GM15510 (cell line): ENCODE data around the gene NAXD.

ENCODE experiments used
- POLR2A ChIP-seq: IDR thresholded peaks from 3 replicates; pipeline ENCODE4 v1.6.1; 2011; ENCODE audit warnings: borderline replicate concordance; ENCODE audit not compliant: insufficient read length; ENCODE audit errors: extremely low read depth

NAXD gene

DNA sequence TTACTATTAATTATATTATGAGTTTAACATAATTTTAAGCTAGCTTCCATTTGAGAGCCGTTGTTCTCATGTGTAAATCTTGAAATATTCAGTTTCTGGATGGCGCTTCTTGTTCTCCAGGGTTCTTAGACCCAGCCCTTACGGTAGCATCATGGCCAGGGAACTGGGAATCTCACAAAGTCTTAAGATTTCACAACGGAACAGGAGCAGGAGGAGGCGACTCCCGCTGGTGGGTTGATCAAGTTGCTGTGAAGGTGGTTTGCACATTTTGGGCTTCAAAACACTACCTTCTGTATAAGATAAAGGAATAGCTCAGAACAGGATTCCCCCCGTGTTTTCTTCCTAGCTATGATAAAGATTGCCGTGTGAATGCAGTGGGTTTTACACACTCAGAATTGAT is 2.8 kb downstream of the NAXD start:
- TF ChIP-seq POLR2A: no peak

DNA sequence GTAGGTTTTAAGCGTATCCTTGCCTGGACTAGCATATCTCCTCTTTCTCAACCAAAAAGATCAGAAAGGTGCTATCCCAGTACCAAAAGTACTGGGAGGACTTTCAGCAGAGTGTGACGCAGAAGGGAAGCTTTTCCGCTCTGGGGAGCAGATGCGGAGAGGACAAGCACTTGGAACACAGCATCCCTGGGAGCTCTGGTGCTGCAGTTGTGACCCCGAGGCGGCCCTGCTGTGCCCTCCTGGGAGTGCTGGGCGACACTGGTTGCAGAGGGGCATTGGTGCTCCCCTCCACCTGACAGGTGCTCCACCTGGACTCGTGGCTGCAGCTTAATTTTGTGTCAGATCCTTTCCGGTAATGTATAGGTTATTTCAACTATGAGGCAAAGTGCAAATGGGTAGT is 3.4 kb downstream of the NAXD start:
- TF ChIP-seq POLR2A: no peak

DNA sequence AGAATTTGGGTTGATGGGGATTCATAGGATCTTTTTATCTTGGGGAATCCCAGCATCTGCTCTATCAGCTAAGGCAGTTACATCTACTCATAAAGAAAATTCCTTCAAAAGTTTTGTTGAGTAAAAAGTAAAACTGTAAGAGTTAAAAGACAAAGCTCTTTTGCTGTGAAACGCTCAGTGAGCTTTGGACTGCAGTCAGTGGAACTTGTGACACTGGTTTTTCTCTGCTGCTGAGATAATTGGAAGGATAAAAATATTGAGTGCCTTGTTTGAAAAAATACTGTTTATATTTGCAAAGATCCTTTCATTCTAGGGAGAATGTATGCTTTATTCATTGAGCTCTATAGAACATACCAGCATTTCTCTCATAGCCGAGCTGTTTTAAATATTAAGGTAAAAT is 5.3 kb downstream of the NAXD start:
- no peak for TF ChIP-seq POLR2A

DNA sequence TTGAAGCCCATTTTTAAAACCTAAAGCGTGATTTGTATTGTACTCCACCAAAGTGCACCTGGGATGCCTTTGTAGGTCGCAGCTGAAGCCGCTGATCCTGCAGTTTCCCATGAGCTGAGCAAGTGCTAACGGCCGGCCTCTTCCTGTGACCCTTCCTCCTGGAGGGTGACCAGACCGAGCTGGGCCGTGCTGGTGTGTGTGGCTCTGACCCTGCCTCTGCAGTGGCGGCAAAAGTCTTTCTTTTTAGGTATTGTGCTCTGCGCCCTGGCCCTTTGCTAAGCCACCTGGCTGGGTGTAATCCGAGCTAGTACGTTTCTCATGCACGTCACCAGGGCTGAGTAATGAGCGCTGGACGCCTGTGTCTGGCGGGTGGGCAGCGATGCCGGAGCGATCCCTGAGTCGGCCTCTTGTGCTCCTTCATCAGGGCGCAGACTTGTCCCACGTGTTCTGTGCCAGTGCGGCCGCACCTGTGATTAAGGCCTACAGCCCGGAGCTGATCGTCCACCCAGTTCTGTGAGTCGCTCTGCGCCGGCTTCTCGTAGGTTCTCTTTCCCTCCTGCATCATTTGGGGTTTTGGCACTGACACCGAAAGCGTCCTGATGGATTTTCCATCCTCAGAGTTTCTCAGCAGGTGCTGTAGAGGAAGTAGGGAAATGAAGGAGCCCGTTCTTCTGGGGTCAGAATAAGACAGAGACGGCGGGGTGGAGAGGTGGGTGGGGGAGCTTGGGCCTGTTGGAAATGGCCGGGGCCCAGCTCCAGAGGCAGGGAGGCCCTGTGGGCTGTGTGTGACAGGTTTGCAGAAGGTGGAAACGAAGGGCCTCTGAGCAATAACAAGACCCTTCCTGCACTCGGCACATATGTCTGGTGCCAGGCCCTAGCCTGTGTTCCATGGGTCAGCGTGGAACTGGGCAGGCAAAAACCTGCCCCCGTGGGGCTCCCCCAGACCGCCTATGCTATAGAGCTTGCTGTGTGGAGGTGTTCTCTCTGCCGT is 9.7 kb downstream of the NAXD start:
- TF ChIP-seq POLR2A: no peak

DNA sequence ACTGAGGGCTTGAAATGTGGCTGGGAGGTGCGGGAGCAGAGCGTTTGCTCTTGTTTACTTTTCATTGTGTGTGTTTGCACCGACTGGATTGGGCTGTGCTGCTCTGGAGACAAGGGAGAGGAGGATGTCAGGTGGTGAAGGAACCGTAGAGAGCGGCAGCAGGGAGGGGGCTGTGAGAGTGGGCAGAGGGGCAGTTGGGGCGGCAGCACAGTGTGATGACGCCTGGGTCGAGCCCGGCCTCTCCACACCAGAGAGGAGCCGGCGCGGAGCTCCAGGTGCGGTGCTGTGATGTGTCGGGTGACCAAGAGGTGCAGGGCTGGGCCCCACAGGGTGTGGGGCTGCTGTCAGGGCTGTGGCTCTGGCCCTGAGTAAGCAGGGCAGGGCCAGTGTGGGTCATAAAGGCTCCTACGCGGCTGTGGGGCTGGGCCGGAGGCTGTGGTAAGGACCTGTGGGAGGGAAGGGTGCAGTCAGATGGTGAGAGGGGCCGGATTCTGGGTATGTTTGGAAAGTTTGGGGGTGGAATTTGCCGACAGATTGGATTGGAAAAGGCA is 10.5 kb downstream of the NAXD start:
- no peak for TF ChIP-seq POLR2A

DNA sequence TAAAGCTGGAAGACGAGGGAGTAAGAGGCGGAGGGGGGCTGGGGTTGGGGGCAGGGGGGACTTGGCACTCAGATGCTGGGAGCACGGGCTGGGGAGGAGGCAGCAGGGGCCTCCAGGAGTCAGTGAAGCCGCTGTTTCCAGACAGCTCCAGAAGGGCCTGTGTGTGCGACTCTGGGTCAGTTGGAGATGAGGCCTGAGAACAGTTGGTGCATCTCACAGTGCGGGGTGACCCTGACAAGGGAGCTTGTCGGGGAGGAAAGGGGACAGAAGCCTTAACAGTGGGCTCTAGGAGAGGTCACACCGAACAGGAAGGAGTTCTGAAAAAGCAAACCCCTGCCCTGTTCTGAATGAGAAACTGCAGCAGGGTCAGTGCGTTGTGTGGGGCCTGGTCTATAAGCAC is 11.2 kb downstream of the NAXD start:
- no peak for TF ChIP-seq POLR2A

DNA sequence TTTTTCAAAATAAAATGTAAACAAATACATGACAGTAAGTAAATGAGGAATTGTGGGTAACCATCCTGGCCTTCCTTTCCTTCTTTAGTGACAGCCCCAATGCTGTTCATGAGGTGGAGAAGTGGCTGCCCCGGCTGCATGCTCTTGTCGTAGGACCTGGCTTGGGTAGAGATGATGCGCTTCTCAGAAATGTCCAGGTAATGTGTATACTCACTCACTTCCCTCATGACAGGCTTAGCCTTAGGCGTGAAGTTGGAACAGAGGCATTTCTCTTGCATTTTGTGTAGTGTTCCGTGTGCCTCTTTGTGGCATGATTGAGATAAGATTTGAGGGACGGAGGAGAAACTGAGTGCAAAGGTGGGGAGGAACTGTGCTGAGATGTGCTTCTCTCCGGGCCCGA is 12.0 kb downstream of the NAXD start:
- TF ChIP-seq POLR2A: no peak

DNA sequence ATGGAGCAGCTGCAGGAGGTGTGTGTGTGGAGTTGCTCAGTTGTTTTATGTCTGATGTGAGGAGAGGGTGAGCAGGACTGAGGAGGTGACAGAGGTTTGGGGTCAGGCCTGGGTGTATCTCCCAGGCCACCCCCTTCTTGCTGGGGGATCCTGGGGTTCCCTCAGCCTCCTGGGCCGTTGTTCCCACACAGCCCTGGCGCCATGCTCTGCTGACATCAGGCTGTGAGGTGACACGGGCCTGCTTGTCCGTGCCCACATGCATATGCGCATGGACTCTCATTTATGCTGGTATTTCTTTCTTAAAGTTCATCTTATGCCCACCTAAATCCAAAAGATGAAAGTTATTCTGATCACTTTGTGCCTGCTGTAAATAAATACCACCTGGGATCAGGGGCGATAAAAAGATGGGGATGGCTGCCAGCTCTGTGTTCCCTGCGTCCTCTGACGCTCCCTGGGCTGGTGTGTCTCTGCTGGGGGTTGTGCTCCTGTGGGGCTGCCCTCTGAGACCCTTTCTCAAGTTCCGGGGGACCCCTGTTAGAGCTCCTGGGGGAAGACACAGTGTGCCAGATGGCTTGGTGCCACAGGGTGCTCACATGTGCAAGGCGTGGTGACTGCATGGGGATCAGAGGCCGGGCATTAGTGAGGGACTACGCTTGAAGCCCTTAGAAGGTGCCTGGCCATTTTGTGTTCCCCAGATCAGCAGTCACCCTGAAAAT is 12.6 kb downstream of the NAXD start:
- no peak for TF ChIP-seq POLR2A

DNA sequence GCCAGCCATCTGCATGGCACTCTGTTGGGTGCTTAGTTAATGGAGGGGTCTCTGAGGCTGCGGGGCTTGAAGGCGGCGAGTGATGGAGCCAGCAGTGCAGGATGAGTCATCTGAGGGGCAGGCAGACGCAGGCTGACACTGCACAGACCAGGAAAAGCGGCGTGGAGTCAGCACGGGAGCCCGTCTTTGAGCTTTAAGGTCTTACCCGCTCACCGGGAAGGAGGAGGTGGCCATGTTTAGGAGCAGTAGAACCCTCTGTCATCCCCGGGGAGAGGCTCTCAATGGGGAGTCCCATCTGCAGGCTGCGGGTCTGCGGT is 13.1 kb downstream of the NAXD start:
- no peak for TF ChIP-seq POLR2A

DNA sequence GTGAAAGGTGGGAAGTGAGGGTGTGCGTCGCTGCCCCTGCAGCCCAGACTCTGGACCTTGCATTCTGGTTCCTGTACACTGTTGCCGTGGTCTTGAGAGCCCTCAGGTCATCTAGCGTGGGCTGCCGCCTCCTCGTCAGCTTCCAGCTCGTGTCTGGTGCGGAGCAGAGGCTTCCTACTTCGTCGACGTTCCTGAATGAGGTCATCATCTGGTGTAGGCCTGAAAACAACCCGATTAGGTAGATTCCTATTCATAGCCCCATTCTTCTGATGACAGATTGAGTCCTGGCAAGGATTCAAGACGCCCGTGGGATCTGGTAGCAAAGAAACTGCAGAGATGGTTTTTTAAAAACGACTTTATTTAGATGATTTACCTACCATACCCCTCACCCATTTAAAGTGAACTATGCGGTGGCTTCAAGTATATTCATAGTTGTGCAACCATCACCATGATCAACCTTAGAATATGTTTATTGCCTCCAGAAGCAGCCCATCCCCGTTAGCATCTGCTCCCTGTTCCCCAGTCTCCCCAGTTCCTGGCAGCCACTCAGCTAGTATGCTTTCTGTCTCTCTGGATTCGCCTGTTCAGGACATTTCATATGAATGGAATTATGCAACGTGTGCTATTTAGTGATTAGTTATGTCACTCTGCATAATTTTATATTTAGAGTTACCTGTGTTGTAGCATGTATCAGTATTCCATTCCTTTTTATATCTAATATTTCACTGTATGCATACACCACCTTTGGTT is 13.8 kb downstream of the NAXD start:
- no peak for TF ChIP-seq POLR2A

DNA sequence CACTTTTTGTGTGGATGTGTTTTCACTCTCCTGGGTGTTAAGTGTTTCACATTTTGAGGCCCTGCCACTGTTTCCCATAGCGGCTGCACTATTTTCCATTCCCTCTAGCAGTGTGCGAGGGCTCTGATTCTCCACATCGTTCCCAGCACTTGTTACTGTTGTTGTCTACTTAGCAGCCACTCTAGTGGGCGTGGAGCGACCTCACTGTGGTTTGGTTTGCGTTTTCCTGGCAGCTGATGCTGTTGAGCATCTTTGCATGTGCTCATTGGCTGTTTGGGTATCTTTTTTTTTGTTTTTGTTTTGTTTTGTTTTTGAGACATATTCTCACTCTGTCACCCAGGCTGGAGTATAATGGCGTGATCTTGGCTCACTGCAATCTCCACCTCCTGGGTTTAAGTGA is 14.4 kb downstream of the NAXD start:
- no peak for TF ChIP-seq POLR2A

DNA sequence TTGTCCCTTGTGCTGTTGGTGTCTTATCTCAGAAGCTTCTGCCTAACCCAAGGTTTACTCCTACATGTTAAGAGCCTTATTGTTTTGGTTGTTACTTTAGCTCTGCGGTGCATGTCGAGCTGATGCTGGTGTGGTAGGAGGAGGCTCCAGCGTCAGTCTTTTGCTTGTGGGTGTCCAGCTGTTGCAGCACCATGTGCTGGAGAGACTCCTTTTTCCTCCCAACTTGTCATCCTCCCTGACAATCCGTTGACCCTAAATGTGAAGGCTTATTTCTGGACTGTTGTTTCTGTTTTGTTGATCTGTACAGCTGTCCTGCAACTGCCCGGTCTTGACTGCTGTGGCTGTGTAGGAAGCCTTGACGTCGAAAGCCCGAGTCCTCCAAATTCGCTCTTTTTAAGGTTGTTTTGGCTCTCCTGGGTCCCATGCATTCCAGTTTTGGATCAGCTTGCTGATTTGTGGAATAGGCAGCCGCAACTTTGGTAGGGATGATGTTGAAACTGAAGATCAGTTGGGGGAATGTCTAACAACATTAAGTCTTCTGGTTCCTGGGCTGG is 15.3 kb downstream of the NAXD start:
- TF ChIP-seq POLR2A: no peak

DNA sequence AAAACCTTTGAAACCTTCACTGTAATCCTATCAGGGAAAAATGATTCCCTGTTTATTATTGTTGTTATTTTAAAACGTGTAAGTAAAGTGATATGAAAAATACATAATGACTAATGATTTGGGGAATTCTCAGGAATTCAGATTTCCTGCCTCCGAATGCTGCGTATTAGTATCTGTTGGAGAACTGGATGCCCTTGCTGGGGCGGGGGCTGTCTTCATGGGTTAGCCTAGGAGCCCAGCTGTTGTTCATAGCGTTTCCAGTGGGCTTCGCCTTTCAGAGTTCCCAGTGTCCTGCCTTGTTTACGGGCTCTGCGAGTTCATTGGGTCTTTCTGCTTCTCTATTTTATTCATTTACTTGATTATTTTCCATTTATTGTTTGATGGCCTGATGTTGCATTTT is 18.4 kb downstream of the NAXD start:
- TF ChIP-seq POLR2A: no peak

DNA sequence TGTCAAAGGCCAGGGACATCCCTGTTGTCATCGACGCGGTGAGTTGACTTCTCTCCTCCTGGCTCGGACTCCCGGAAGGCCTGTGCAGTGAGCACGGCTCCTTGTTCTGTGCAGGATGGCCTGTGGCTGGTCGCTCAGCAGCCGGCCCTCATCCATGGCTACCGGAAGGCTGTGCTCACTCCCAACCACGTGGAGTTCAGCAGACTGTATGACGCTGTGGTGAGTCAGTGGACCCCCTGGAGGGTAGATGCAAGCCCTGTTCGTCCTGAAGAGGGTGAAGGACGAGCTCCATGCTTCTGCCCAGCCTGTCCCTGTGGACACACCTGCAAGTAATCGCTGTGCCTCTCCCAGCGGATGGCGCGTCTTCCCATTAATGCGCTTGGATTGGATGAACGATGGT is 19.2 kb downstream of the NAXD start:
- TF ChIP-seq POLR2A: no peak

DNA sequence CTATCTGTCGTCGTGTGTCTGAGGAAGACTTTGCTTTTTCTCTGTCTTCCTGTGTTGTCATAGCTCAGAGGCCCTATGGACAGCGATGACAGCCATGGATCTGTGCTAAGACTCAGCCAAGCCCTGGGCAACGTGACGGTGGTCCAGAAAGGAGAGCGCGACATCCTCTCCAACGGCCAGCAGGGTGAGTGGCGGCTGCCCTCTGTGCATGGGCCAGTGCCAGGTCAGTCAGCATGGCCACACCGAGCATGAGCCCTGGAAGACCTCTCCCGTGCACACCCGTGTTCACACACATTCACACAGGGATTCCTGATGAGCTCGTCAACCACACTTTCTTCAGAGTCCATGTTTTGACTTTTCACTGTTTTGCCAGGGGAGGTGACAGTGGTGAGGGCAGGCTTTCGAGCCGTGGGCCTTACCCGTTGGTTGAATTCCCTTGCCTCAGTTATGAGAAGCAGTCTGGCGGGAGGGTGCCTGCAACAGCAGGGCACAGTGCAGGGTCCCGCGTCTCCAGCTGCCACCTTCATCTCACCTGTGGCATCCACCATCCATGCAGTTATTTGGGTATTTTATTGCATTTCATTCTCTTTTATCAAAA is 20.2 kb downstream of the NAXD start:
- TF ChIP-seq POLR2A: no peak

DNA sequence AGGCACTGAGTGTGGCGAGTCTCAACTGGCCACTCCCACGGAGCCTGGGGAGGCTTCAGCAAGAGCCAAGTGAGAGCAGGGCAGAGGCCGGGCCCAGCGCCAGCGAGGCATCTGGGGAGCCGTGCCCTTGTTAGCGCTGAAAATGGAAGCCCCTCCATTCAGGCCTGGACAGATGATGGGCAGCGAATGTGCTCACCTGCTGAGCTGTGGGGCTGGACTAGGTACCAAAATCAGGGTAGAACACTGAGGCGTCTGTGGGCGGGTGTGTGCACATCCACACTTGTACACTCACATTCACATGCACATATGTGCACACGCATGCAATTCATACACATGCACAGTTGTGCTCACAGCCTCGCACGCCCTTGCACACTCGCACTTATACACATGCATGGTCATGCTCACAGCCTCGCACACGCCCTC is 20.7 kb downstream of the NAXD start:
- TF ChIP-seq POLR2A: no peak
